Measurements from ENCODE around the gene IL24.

Gene IL24

GRCh38 chr1:206867716-206868115 is 29.5 kb upstream of the IL24 start:
- Histone ChIP-seq H3K36me3 (ENCODE audit: control insufficient read depth, insufficient read depth, low read length) (no peaks in the 10 kb centered on the region), H3K4me1 (no peaks in the 10 kb centered on the region), H3K9ac (no peak overlapping the region), H3K4me2 (ENCODE audit: low read length) (no peak overlapping the region), H3K27ac (no peak overlapping the region), H3K79me2 (no peaks in the 10 kb centered on the region), H3K27me3 (ENCODE audit: control insufficient read depth, insufficient read depth, low read length) (no peaks in the 10 kb centered on the region), H3K9me3 (ENCODE audit: control insufficient read depth, low read length) (no peaks in the 10 kb centered on the region), H3K4me3 (ENCODE audit: low read depth, low read length) (no peak overlapping the region), H2AFZ (no peak overlapping the region)
- TF ChIP-seq CTCF (IDR thresholded peaks at IDR 0.05): no peak

- H3K27me3 ChIP-seq (ENCODE audit: control insufficient read depth, insufficient read depth, low read length): no peaks in the 10 kb centered on the region
- no peak overlapping the region for H3K4me3 ChIP-seq (ENCODE audit: low read depth, low read length)
- no peaks in the 10 kb centered on the region for H3K79me2 ChIP-seq
- H2AFZ ChIP-seq: no peak overlapping the region
- H3K4me2 ChIP-seq (ENCODE audit: low read length): no peak overlapping the region
- TF ChIP-seq CTCF (IDR thresholded peaks at IDR 0.05): no peak
- H3K4me1 ChIP-seq: no peaks in the 10 kb centered on the region
- H3K27ac ChIP-seq: no peak overlapping the region
- H3K9ac ChIP-seq: no peak overlapping the region
- no peaks in the 10 kb centered on the region for H3K9me3 ChIP-seq (ENCODE audit: control insufficient read depth, low read length)
- no peaks in the 10 kb centered on the region for H3K36me3 ChIP-seq (ENCODE audit: control insufficient read depth, insufficient read depth, low read length)
These were observed 29.0 kb upstream of the IL24 start for GRCh38 chr1:206868264-206868663.

- no peak overlapping the region for H3K9ac ChIP-seq
- H2AFZ ChIP-seq: no peak overlapping the region
- H3K4me2 ChIP-seq (ENCODE audit: low read length): no peak overlapping the region
- H3K27ac ChIP-seq: no peak overlapping the region
- H3K4me1 ChIP-seq: no peaks in the 10 kb centered on the region
- no peaks in the 10 kb centered on the region for H3K36me3 ChIP-seq (ENCODE audit: control insufficient read depth, insufficient read depth, low read length)
- TF ChIP-seq CTCF (IDR thresholded peaks at IDR 0.05): no peak
- no peaks in the 10 kb centered on the region for H3K9me3 ChIP-seq (ENCODE audit: control insufficient read depth, low read length)
- no peaks in the 10 kb centered on the region for H3K27me3 ChIP-seq (ENCODE audit: control insufficient read depth, insufficient read depth, low read length)
- no peak overlapping the region for H3K4me3 ChIP-seq (ENCODE audit: low read depth, low read length)
- H3K79me2 ChIP-seq: no peaks in the 10 kb centered on the region
These were observed 25.1 kb upstream of the IL24 start for GRCh38 chr1:206872139-206872538.

GRCh38 chr1:206873603-206874188 is 23.5 kb upstream of the IL24 start:
- no peak for TF ChIP-seq CTCF (IDR thresholded peaks at IDR 0.05)
- no peak overlapping the region for H3K4me3 ChIP-seq (ENCODE audit: low read depth, low read length)
- no peaks in the 10 kb centered on the region for H3K4me1 ChIP-seq
- no peaks in the 10 kb centered on the region for H3K79me2 ChIP-seq
- no peak overlapping the region for H3K9ac ChIP-seq
- H3K27ac ChIP-seq: no peak overlapping the region
- no peaks in the 10 kb centered on the region for H3K9me3 ChIP-seq (ENCODE audit: control insufficient read depth, low read length)
- no peak overlapping the region for H3K4me2 ChIP-seq (ENCODE audit: low read length)
- H3K27me3 ChIP-seq (ENCODE audit: control insufficient read depth, insufficient read depth, low read length): no peaks in the 10 kb centered on the region
- H2AFZ ChIP-seq: no peak overlapping the region
- H3K36me3 ChIP-seq (ENCODE audit: control insufficient read depth, insufficient read depth, low read length): no peaks in the 10 kb centered on the region

GRCh38 chr1:206875752-206876377 is 21.4 kb upstream of the IL24 start:
- H3K4me3 ChIP-seq (ENCODE audit: low read depth, low read length): no peak overlapping the region
- H3K36me3 ChIP-seq (ENCODE audit: control insufficient read depth, insufficient read depth, low read length): no peaks in the 10 kb centered on the region
- no peak overlapping the region for H3K4me2 ChIP-seq (ENCODE audit: low read length)
- no peak overlapping the region for H3K9ac ChIP-seq
- no peak overlapping the region for H2AFZ ChIP-seq
- TF ChIP-seq CTCF (IDR thresholded peaks at IDR 0.05): no peak
- no peaks in the 10 kb centered on the region for H3K9me3 ChIP-seq (ENCODE audit: control insufficient read depth, low read length)
- H3K79me2 ChIP-seq: no peaks in the 10 kb centered on the region
- H3K27ac ChIP-seq: no peak overlapping the region
- H3K27me3 ChIP-seq (ENCODE audit: control insufficient read depth, insufficient read depth, low read length): no peaks in the 10 kb centered on the region
- no peaks in the 10 kb centered on the region for H3K4me1 ChIP-seq

Data from parathyroid adenoma (tissue), 2 donors.